Natural killer cell treated with Interleukin-12 subunit alpha and Interleukin-12 subunit beta and Interleukin-15 and Interleukin-18, amount 100 ng/mL, for 72 hours (primary cell): ENCODE measurements around the gene SHB. TPM values are rescaled to one million over a fixed set of nuclear protein-coding genes. Genes with fewer than 3 reads are reported as not detected.

Source experiments
- ATAC-seq, 2 donors: fragments of 150-1000 bp; cut with Tn5 transposase in 1 of 2; sonication (Bioruptor Pico), chemical (Tn5 transposase) in 1 of 2; 2 replicates each; pipeline ENCODE4 v1.10.0; 2021
- DNase-seq: peaks from one replicate; pipeline ENCODE4 v3.0.0; 2022; ENCODE audit warnings: low spot score
- H3K27ac Mint-ChIP-seq, 2 donors: 1 replicate in 1 of 2; 2 replicates in 1 of 2; pipeline ENCODE4 v1.8.0; 2022; ENCODE audit warnings: mixed read lengths in 2 of 2, mild to moderate bottlenecking in 1 of 2, moderate library complexity in 1 of 2
- H3K27me3 Mint-ChIP-seq, 2 donors: 1 replicate in 1 of 2; 2 replicates in 1 of 2; pipeline ENCODE4 v1.8.0; 2022; ENCODE audit warnings: mixed read lengths in 2 of 2
- H3K36me3 Mint-ChIP-seq: one replicate; pipeline ENCODE4 v1.8.0; 2022; ENCODE audit warnings: mixed read lengths
- H3K4me1 Mint-ChIP-seq, 2 donors: 1 replicate in 1 of 2; 2 replicates in 1 of 2; pipeline ENCODE4 v1.8.0; 2022; ENCODE audit warnings: low read depth in 2 of 2, mixed read lengths in 2 of 2, mild to moderate bottlenecking in 1 of 2
- H3K4me3 Mint-ChIP-seq: one replicate; pipeline ENCODE4 v1.8.0; 2022; ENCODE audit warnings: mixed read lengths
- H3K9me3 Mint-ChIP-seq: 2 replicates; pipeline ENCODE4 v1.8.0; 2022; ENCODE audit warnings: mixed read lengths
- total RNA-seq, 2 donors: library from RNA; stranded (reverse); gene quantifications; one replicate each; pipeline ENCODE4 v1.2.3, GENCODE V29; 2022

SHB gene
- total RNA-seq, 2 donors from 2014 or later, result 0.14 to 1.6 TPM

- no peaks in the 10 kb centered on the region for H3K27me3 Mint-ChIP-seq
- no peaks in the 10 kb centered on the region for H3K36me3 Mint-ChIP-seq
- no peak overlapping the region for H3K4me3 Mint-ChIP-seq
- no peak overlapping the region for H3K27ac Mint-ChIP-seq
- H3K9me3 Mint-ChIP-seq, result no peaks in the 10 kb centered on the region
- H3K4me1 Mint-ChIP-seq, result no peaks in the 10 kb centered on the region
- DNase-seq (no peak), ATAC-seq (no peak)
Observed at GRCh38 chr9:37944671-37945481, 124.2 kb downstream of the SHB start.

- H3K4me3 Mint-ChIP-seq, result no peak overlapping the region
- ATAC-seq (no peak), DNase-seq (no peak)
- H3K27ac Mint-ChIP-seq, result no peak overlapping the region
- no peaks in the 10 kb centered on the region for H3K36me3 Mint-ChIP-seq
- H3K27me3 Mint-ChIP-seq, result no peaks in the 10 kb centered on the region
- H3K9me3 Mint-ChIP-seq, result no peaks in the 10 kb centered on the region
- no peaks in the 10 kb centered on the region for H3K4me1 Mint-ChIP-seq
Observed at GRCh38 chr9:37944266-37944650, 124.8 kb downstream of the SHB start.

GRCh38 chr9:37943345-37944265 is 125.4 kb downstream of the SHB start:
- no peaks in the 10 kb centered on the region for H3K36me3 Mint-ChIP-seq
- H3K27ac Mint-ChIP-seq, result no peak overlapping the region
- ATAC-seq, result no peak
- no peak overlapping the region for H3K4me3 Mint-ChIP-seq
- DNase-seq, result no peak
- no peaks in the 10 kb centered on the region for H3K4me1 Mint-ChIP-seq
- no peaks in the 10 kb centered on the region for H3K9me3 Mint-ChIP-seq
- H3K27me3 Mint-ChIP-seq, result no peaks in the 10 kb centered on the region

- ATAC-seq (no peak), DNase-seq (no peak)
- Mint-ChIP-seq H3K9me3 (no peaks in the 10 kb centered on the region), H3K36me3 (no peaks in the 10 kb centered on the region), H3K27ac (no peak overlapping the region), H3K4me3 (no peak overlapping the region), H3K4me1 (no peaks in the 10 kb centered on the region), H3K27me3 (no peaks in the 10 kb centered on the region)
Observed at GRCh38 chr9:37942621-37943344, 126.2 kb downstream of the SHB start.

- Mint-ChIP-seq H3K4me1 (no peaks in the 10 kb centered on the region), H3K36me3 (no peaks in the 10 kb centered on the region), H3K9me3 (no peaks in the 10 kb centered on the region), H3K27ac (no peak overlapping the region), H3K27me3 (no peaks in the 10 kb centered on the region), H3K4me3 (no peak overlapping the region)
- ATAC-seq (no peak), DNase-seq (no peak)
Observed at GRCh38 chr9:37941253-37941652, 127.8 kb downstream of the SHB start.

GRCh38 chr9:37939575-37940095 is 129.4 kb downstream of the SHB start:
- Mint-ChIP-seq H3K9me3 (no peaks in the 10 kb centered on the region), H3K4me3 (no peak overlapping the region), H3K27ac (no peak overlapping the region), H3K4me1 (no peaks in the 10 kb centered on the region), H3K36me3 (no peaks in the 10 kb centered on the region), H3K27me3 (no peaks in the 10 kb centered on the region)
- no peak for ATAC-seq
- DNase-seq, result no peak

GRCh38 chr9:37938121-37938891 is 130.7 kb downstream of the SHB start:
- H3K4me3 Mint-ChIP-seq, result no peak overlapping the region

GRCh38 chr9:37937366-37937765 is 131.7 kb downstream of the SHB start:
- Mint-ChIP-seq H3K4me3 (no peak overlapping the region), H3K9me3 (no peaks in the 10 kb centered on the region), H3K27me3 (no peaks in the 10 kb centered on the region), H3K36me3 (no peaks in the 10 kb centered on the region), H3K4me1 (no peaks in the 10 kb centered on the region), H3K27ac (no peak overlapping the region)
- ATAC-seq (no peak), DNase-seq (no peak)

More at GRCh38 chr9:37938121-37938891, 130.7 kb downstream of the SHB start:
- Mint-ChIP-seq H3K36me3 (no peaks in the 10 kb centered on the region), H3K27ac (no peak overlapping the region), H3K27me3 (no peaks in the 10 kb centered on the region), H3K9me3 (no peaks in the 10 kb centered on the region), H3K4me1 (no peaks in the 10 kb centered on the region)
- DNase-seq (no peak), ATAC-seq (no peak)

GRCh38 chr9:37936965-37937364 is 132.1 kb downstream of the SHB start:
- no peaks in the 10 kb centered on the region for H3K4me1 Mint-ChIP-seq
- no peaks in the 10 kb centered on the region for H3K36me3 Mint-ChIP-seq
- no peak overlapping the region for H3K4me3 Mint-ChIP-seq
- DNase-seq, result no peak
- H3K27ac Mint-ChIP-seq, result no peak overlapping the region
- no peaks in the 10 kb centered on the region for H3K27me3 Mint-ChIP-seq
- no peaks in the 10 kb centered on the region for H3K9me3 Mint-ChIP-seq
- ATAC-seq, result no peak

GRCh38 chr9:37936376-37936775 is 132.7 kb downstream of the SHB start:
- Mint-ChIP-seq H3K27me3 (no peaks in the 10 kb centered on the region), H3K9me3 (no peaks in the 10 kb centered on the region), H3K36me3 (no peaks in the 10 kb centered on the region), H3K27ac (no peak overlapping the region), H3K4me3 (no peak overlapping the region), H3K4me1 (no peaks in the 10 kb centered on the region)
- DNase-seq, result no peak
- no peak for ATAC-seq

- no peaks in the 10 kb centered on the region for H3K9me3 Mint-ChIP-seq
- H3K36me3 Mint-ChIP-seq, result no peaks in the 10 kb centered on the region
- no peaks in the 10 kb centered on the region for H3K4me1 Mint-ChIP-seq
- no peak overlapping the region for H3K27ac Mint-ChIP-seq
- DNase-seq (no peak), ATAC-seq (no peak)
- H3K27me3 Mint-ChIP-seq, result no peaks in the 10 kb centered on the region
- H3K4me3 Mint-ChIP-seq, result no peak overlapping the region
Observed at GRCh38 chr9:37935096-37935495, 133.9 kb downstream of the SHB start.

- no peak for DNase-seq
- Mint-ChIP-seq H3K4me3 (no peak overlapping the region), H3K36me3 (no peaks in the 10 kb centered on the region), H3K9me3 (no peaks in the 10 kb centered on the region), H3K27ac (no peak overlapping the region), H3K4me1 (peaks cover 0 to 3% of the 10 kb centered on the region in 2 donors), H3K27me3 (no peaks in the 10 kb centered on the region)
- no peak for ATAC-seq
Observed at GRCh38 chr9:37931592-37931991, 137.4 kb downstream of the SHB start.

- DNase-seq (no peak), ATAC-seq (no peak)
- Mint-ChIP-seq H3K36me3 (no peaks in the 10 kb centered on the region), H3K27ac (no peak overlapping the region), H3K9me3 (no peaks in the 10 kb centered on the region), H3K4me1 (peaks cover 0 to 3% of the 10 kb centered on the region in 2 donors), H3K4me3 (no peak overlapping the region), H3K27me3 (no peaks in the 10 kb centered on the region)
Observed at GRCh38 chr9:37929441-37929895, 139.6 kb downstream of the SHB start.
